Neuron (in vitro differentiated cells): ENCODE measurements around the gene CELSR3.

Experiments
- H2AFZ ChIP-seq: one replicate; pipeline ENCODE4 v1.6.1; 2013; ENCODE audit warnings: low read depth, mild to moderate bottlenecking, inconsistent platforms, low read length, moderate library complexity
- H3K27me3 ChIP-seq: one replicate; pipeline ENCODE4 v1.6.1; 2013; ENCODE audit warnings: low read length; ENCODE audit not compliant: insufficient read depth
- H3K36me3 ChIP-seq: one replicate; pipeline ENCODE4 v1.6.1; 2013; ENCODE audit warnings: low read length; ENCODE audit not compliant: insufficient read depth
- H3K4me1 ChIP-seq: one replicate; pipeline ENCODE4 v1.6.1; 2013; ENCODE audit warnings: low read length; ENCODE audit not compliant: insufficient read depth
- H3K4me3 ChIP-seq: 2 replicates; pipeline ENCODE4 v1.5.1; 2013; ENCODE audit warnings: mild to moderate bottlenecking, low read length, moderate library complexity
- H3K9me3 ChIP-seq: one replicate; pipeline ENCODE4 v1.6.1; 2013; ENCODE audit warnings: low read length

The CELSR3 gene

GRCh38 chr3:48607519-48607918, 55.2 kb downstream of the CELSR3 start:
- peaks cover 10% of the 10 kb centered on the region for H3K4me1 ChIP-seq
- no peaks in the 10 kb centered on the region for H3K9me3 ChIP-seq
- H3K4me3 ChIP-seq = no peak overlapping the region
- H2AFZ ChIP-seq = no peak overlapping the region
- no peaks in the 10 kb centered on the region for H3K27me3 ChIP-seq
- peaks cover 51% of the 10 kb centered on the region for H3K36me3 ChIP-seq

- Histone ChIP-seq H3K27me3 (no peaks in the 10 kb centered on the region), H2AFZ (no peak overlapping the region), H3K9me3 (no peaks in the 10 kb centered on the region), H3K4me3 (no peak overlapping the region), H3K36me3 (peaks cover 90% of the 10 kb centered on the region), H3K4me1 (no peaks in the 10 kb centered on the region)
These were observed 61.1 kb downstream of the CELSR3 start for GRCh38 chr3:48601622-48601994.

- Histone ChIP-seq H3K9me3 (no peaks in the 10 kb centered on the region), H3K36me3 (peaks cover 85% of the 10 kb centered on the region), H3K4me1 (no peaks in the 10 kb centered on the region), H2AFZ (no peak overlapping the region), H3K4me3 (no peak overlapping the region), H3K27me3 (no peaks in the 10 kb centered on the region)
These were observed 61.7 kb downstream of the CELSR3 start for GRCh38 chr3:48600711-48601621.

GRCh38 chr3:48599509-48600285, 63.0 kb downstream of the CELSR3 start:
- peaks cover 73% of the 10 kb centered on the region for H3K36me3 ChIP-seq
- H2AFZ ChIP-seq = no peak overlapping the region

GRCh38 chr3:48599077-48599501, 63.6 kb downstream of the CELSR3 start:
- Histone ChIP-seq H3K36me3 (peaks cover 67% of the 10 kb centered on the region), H3K9me3 (no peaks in the 10 kb centered on the region), H3K4me3 (no peak overlapping the region), H2AFZ (no peak overlapping the region), H3K4me1 (no peaks in the 10 kb centered on the region), H3K27me3 (no peaks in the 10 kb centered on the region)

More at GRCh38 chr3:48599509-48600285, 63.0 kb downstream of the CELSR3 start:
- no peaks in the 10 kb centered on the region for H3K27me3 ChIP-seq
- no peaks in the 10 kb centered on the region for H3K4me1 ChIP-seq
- no peaks in the 10 kb centered on the region for H3K9me3 ChIP-seq
- no peak overlapping the region for H3K4me3 ChIP-seq

GRCh38 chr3:48598323-48599076, 64.2 kb downstream of the CELSR3 start:
- no peak overlapping the region for H3K4me3 ChIP-seq
- peaks cover 61% of the 10 kb centered on the region for H3K36me3 ChIP-seq
- no peaks in the 10 kb centered on the region for H3K27me3 ChIP-seq
- no peaks in the 10 kb centered on the region for H3K4me1 ChIP-seq
- H3K9me3 ChIP-seq = no peaks in the 10 kb centered on the region
- no peak overlapping the region for H2AFZ ChIP-seq

GRCh38 chr3:48597408-48597800, 65.3 kb downstream of the CELSR3 start:
- Histone ChIP-seq H3K4me3 (no peak overlapping the region), H3K9me3 (no peaks in the 10 kb centered on the region), H3K36me3 (peaks cover 50% of the 10 kb centered on the region), H3K4me1 (no peaks in the 10 kb centered on the region), H2AFZ (no peak overlapping the region), H3K27me3 (no peaks in the 10 kb centered on the region)

GRCh38 chr3:48596676-48597407, 65.8 kb downstream of the CELSR3 start:
- H3K4me1 ChIP-seq = no peaks in the 10 kb centered on the region
- no peak overlapping the region for H2AFZ ChIP-seq
- no peaks in the 10 kb centered on the region for H3K27me3 ChIP-seq
- H3K4me3 ChIP-seq = no peak overlapping the region
- H3K9me3 ChIP-seq = no peaks in the 10 kb centered on the region
- H3K36me3 ChIP-seq = peaks cover 47% of the 10 kb centered on the region

GRCh38 chr3:48596157-48596556, 66.5 kb downstream of the CELSR3 start:
- Histone ChIP-seq H3K4me3 (no peak overlapping the region), H3K9me3 (no peaks in the 10 kb centered on the region), H2AFZ (no peak overlapping the region), H3K4me1 (no peaks in the 10 kb centered on the region), H3K27me3 (no peaks in the 10 kb centered on the region), H3K36me3 (peaks cover 40% of the 10 kb centered on the region)

- H3K4me1 ChIP-seq = no peaks in the 10 kb centered on the region
- H3K4me3 ChIP-seq = no peak overlapping the region
- H3K36me3 ChIP-seq = peaks cover 34% of the 10 kb centered on the region
- H3K9me3 ChIP-seq = no peaks in the 10 kb centered on the region
- H3K27me3 ChIP-seq = no peaks in the 10 kb centered on the region
- H2AFZ ChIP-seq = no peak overlapping the region
These were observed 67.1 kb downstream of the CELSR3 start for GRCh38 chr3:48595526-48596121.

- no peak within 1 kb of the TSS for H3K4me3 ChIP-seq
- H3K4me1 ChIP-seq = no peaks in the 10 kb centered on the region
- no peak within 1 kb of the TSS for H2AFZ ChIP-seq
- no peaks in the 10 kb centered on the region for H3K27me3 ChIP-seq
- peaks cover 29% of the 10 kb centered on the region for H3K36me3 ChIP-seq
- H3K9me3 ChIP-seq = no peaks in the 10 kb centered on the region
These were observed 67.6 kb downstream of the CELSR3 start, which contains the start of gene COL7A1 for GRCh38 chr3:48595075-48595525. Gene COL7A1, minus strand, starts transcription at chr3:48595329. Its CDS starts 170 bp downstream, at chr3:48595159.
